GM12892 (cell line): ENCODE data around the gene ZBTB7C.

Experiments used
- POLR2A ChIP-seq: IDR thresholded peaks from 2 replicates; pipeline ENCODE4 v1.6.1; 2011; ENCODE audit warnings: low read depth, low read length, control low read depth
- POLR2AphosphoS5 ChIP-seq: IDR thresholded peaks from 2 replicates; pipeline ENCODE4 v1.6.1; 2011; ENCODE audit warnings: low read depth, low read length, control low read depth
- TAF1 ChIP-seq: IDR thresholded peaks from 2 replicates; pipeline ENCODE4 v1.6.1; 2011; ENCODE audit warnings: low read depth, mild to moderate bottlenecking, control low read depth, low read length, borderline replicate concordance

DNA sequence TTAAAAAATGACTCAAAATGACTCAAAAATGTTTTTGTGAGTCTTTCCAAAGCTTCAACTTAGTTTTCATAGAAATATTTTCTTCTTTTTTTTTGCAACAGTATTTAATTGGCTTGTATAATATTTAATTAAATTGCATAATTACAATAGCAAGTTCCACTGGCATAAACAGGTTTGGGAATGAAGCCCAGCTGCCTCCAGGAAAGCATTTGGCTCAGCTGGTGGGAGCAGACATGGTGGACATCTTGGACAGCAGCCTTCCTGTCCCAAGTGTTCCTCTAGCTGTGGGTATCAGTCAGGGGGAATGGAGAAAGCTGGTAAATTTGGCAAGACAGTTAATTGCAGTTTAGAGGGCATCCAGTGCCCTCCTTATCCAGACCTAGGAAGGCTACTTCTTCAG, 213.4 kb downstream of the ZBTB7C start:
- TF ChIP-seq POLR2A (no peak), POLR2AphosphoS5 (no peak), TAF1 (no peak)
